H9 (cell line): ENCODE results near the gene ERH. TPM values are rescaled to one million over a fixed set of nuclear protein-coding genes. Genes with fewer than 3 reads are reported as not detected.

ENCODE experiments used
- DNase-seq: peaks from one replicate; pipeline ENCODE4 v3.0.0-alpha.2; 2017
- H2AFZ ChIP-seq: one replicate; pipeline ENCODE4 v1.6.1; 2013; ENCODE audit warnings: mild to moderate bottlenecking, low read length, control low read depth, moderate library complexity
- H2AK5ac ChIP-seq: 2 replicates; pipeline ENCODE4 v1.6.1; 2013; ENCODE audit warnings: low read length, control low read depth, mixed read lengths; ENCODE audit not compliant: insufficient read length
- H2BK120ac ChIP-seq: one replicate; pipeline ENCODE4 v1.6.1; 2013; ENCODE audit warnings: low read depth, mild to moderate bottlenecking, low read length, control low read depth, inconsistent platforms; ENCODE audit not compliant: poor library complexity, severe bottlenecking
- H2BK12ac ChIP-seq: 2 replicates; pipeline ENCODE4 v1.6.1; 2013; ENCODE audit warnings: low read length, control low read depth, mixed read lengths, low read depth; ENCODE audit not compliant: insufficient read length
- H2BK15ac ChIP-seq: 2 replicates; pipeline ENCODE4 v1.6.1; 2013; ENCODE audit warnings: low read depth, low read length, control low read depth
- H2BK20ac ChIP-seq: one replicate; pipeline ENCODE4 v1.6.1; 2013; ENCODE audit warnings: low read depth, mild to moderate bottlenecking, low read length, control low read depth, inconsistent platforms; ENCODE audit not compliant: poor library complexity, severe bottlenecking
- H2BK5ac ChIP-seq: 2 replicates; pipeline ENCODE4 v1.6.1; 2013; ENCODE audit warnings: low read length, control low read depth, mixed read lengths; ENCODE audit not compliant: insufficient read length
- H3K14ac ChIP-seq: 2 replicates; pipeline ENCODE4 v1.6.1; 2013; ENCODE audit warnings: low read length, control low read depth; ENCODE audit not compliant: insufficient read depth
- H3K18ac ChIP-seq: 2 replicates; pipeline ENCODE4 v1.6.1; 2013; ENCODE audit warnings: low read depth, mild to moderate bottlenecking, mixed read lengths, low read length, control low read depth; ENCODE audit not compliant: insufficient read length
- H3K23ac ChIP-seq: 2 replicates; pipeline ENCODE4 v1.6.1; 2013; ENCODE audit warnings: low read length, control low read depth, mixed read lengths, low read depth; ENCODE audit not compliant: insufficient read length
- H3K23me2 ChIP-seq: 2 replicates; pipeline ENCODE4 v1.6.1; 2013; ENCODE audit warnings: low read depth, mild to moderate bottlenecking, mixed read lengths, low read length, control low read depth; ENCODE audit not compliant: insufficient read length, poor library complexity, severe bottlenecking
- H3K27ac ChIP-seq: 2 replicates; pipeline ENCODE4 v1.5.1; 2013; ENCODE audit warnings: low read length, control low read depth, mixed read lengths, low read depth; ENCODE audit not compliant: insufficient read length
- H3K27me3 ChIP-seq: 2 replicates; pipeline ENCODE4 v1.6.1; 2013; ENCODE audit warnings: low read length, control low read depth, inconsistent platforms; ENCODE audit not compliant: insufficient read depth
- H3K4ac ChIP-seq: 2 replicates; pipeline ENCODE4 v1.6.1; 2013; ENCODE audit warnings: low read depth, mild to moderate bottlenecking, control low read depth, inconsistent platforms, low read length, moderate library complexity
- H3K4me1 ChIP-seq: 2 replicates; pipeline ENCODE4 v1.6.1; 2013; ENCODE audit warnings: low read length, control low read depth, inconsistent platforms; ENCODE audit not compliant: insufficient read depth
- H3K4me2 ChIP-seq: 2 replicates; pipeline ENCODE4 v1.6.1; 2013; ENCODE audit warnings: low read length, control low read depth, mixed read lengths; ENCODE audit not compliant: insufficient read length, insufficient read depth
- H3K56ac ChIP-seq: 2 replicates; pipeline ENCODE4 v1.6.1; 2013; ENCODE audit warnings: low read depth, mild to moderate bottlenecking, mixed read lengths, low read length, control low read depth; ENCODE audit not compliant: insufficient read length
- H3K79me1 ChIP-seq: 2 replicates; pipeline ENCODE4 v1.6.1; 2013; ENCODE audit warnings: low read depth, mild to moderate bottlenecking, moderate library complexity, low read length, control low read depth, inconsistent platforms; ENCODE audit not compliant: insufficient read depth, poor library complexity, severe bottlenecking
- H3K79me2 ChIP-seq: 2 replicates; pipeline ENCODE4 v1.6.1; 2013; ENCODE audit warnings: low read length, control low read depth, inconsistent platforms; ENCODE audit not compliant: insufficient read depth
- H3K9ac ChIP-seq: 2 replicates; pipeline ENCODE4 v1.6.1; 2013; ENCODE audit warnings: low read length, control low read depth, mixed read lengths; ENCODE audit not compliant: insufficient read length; ENCODE audit errors: extremely low read depth
- H3K9me3 ChIP-seq: one replicate; pipeline ENCODE4 v1.6.1; 2013; ENCODE audit warnings: low read depth, low read length, inconsistent platforms; ENCODE audit not compliant: control insufficient read depth
- H3T11ph ChIP-seq: one replicate; pipeline ENCODE4 v1.6.1; 2013; ENCODE audit warnings: mild to moderate bottlenecking, low read length, control low read depth, inconsistent platforms
- H4K20me1 ChIP-seq: one replicate; pipeline ENCODE4 v1.6.1; 2013; ENCODE audit not compliant: control insufficient read depth, insufficient read length, insufficient read depth
- H4K5ac ChIP-seq: 2 replicates; pipeline ENCODE4 v1.6.1; 2013; ENCODE audit warnings: low read depth, mild to moderate bottlenecking, mixed read lengths, low read length, control low read depth; ENCODE audit not compliant: insufficient read length
- H4K8ac ChIP-seq: replicated peaks from 2 replicates; pipeline ENCODE4 v1.6.1; 2013; ENCODE audit warnings: low read length, control low read depth, mixed read lengths, low read depth; ENCODE audit not compliant: insufficient read length
- H4K91ac ChIP-seq: 2 replicates; pipeline ENCODE4 v1.6.1; 2013; ENCODE audit warnings: low read depth, mild to moderate bottlenecking, moderate library complexity, mixed read lengths, low read length, control low read depth; ENCODE audit not compliant: insufficient read length
- H3K27ac Mint-ChIP-seq, 3 experiments: 2 replicates in 2 of 3; 3 replicates in 1 of 3; pipeline ENCODE4 v1.8.0; 2020 to 2021; ENCODE audit warnings: mixed read lengths in 3 of 3, mild to moderate bottlenecking in 1 of 3, moderate library complexity in 1 of 3
- H3K27me3 Mint-ChIP-seq: 2 replicates; pipeline ENCODE4 v1.8.0; 2021; ENCODE audit warnings: low read depth, mild to moderate bottlenecking, moderate library complexity, mixed read lengths
- H3K36me3 Mint-ChIP-seq, 3 experiments: 2 replicates in 2 of 3; 3 replicates in 1 of 3; pipeline ENCODE4 v1.8.0; 2020 to 2021; ENCODE audit warnings: low read depth in 3 of 3, mixed read lengths in 3 of 3; ENCODE audit not compliant: insufficient read depth in 1 of 3
- H3K4me1 Mint-ChIP-seq, 2 experiments: 2 replicates each; pipeline ENCODE4 v1.8.0; 2020; ENCODE audit warnings: mixed read lengths in 2 of 2
- H3K4me3 Mint-ChIP-seq, 2 experiments: 2 replicates in 1 of 2; 3 replicates in 1 of 2; pipeline ENCODE4 v1.8.0; 2020 to 2021; ENCODE audit warnings: mild to moderate bottlenecking in 2 of 2, mixed read lengths in 2 of 2, moderate library complexity in 1 of 2
- H3K9me3 Mint-ChIP-seq, 2 experiments: 2 replicates in 1 of 2; 3 replicates in 1 of 2; pipeline ENCODE4 v1.8.0; 2020; ENCODE audit warnings: mild to moderate bottlenecking in 2 of 2, mixed read lengths in 2 of 2, moderate library complexity in 1 of 2
- CTCF ChIP-seq: fragments of 200-600 bp; sonication (generic); conservative IDR thresholded peaks from 3 replicates; pipeline ENCODE4 v1.8.0; 2021; ENCODE audit warnings: antibody characterized with exemption, mild to moderate bottlenecking
- WGBS: extraction: QIAGEN DNeasy Blood & Tissue Kit; methylation state at CpG from one replicate; pipeline ENCODE4 v1.1.7; 2013; ENCODE audit warnings: missing lambda C conversion rate, low lambda C conversion rate, mixed read lengths; ENCODE audit not compliant: insufficient read length; ENCODE audit errors: extremely low coverage; 5-methylcytosine and 5-hydroxymethylcytosine counted together
- total RNA-seq: library from RNA; stranded (reverse); gene quantifications from 2 replicates; pipeline ENCODE4 v1.2.1, GENCODE V29; 2021

ERH gene
- total RNA-seq, 1 experiment from 2014 or later = 443 TPM

GRCh38 chr14:69351385-69351784 lies 46.7 kb downstream of the ERH start:
- Histone ChIP-seq H3K4me1 (no peaks in the 10 kb centered on the region), H4K20me1 (no peaks in the 10 kb centered on the region), H3K23ac (no peak overlapping the region), H2BK20ac (no peak overlapping the region), H3K4me2 (no peak overlapping the region), H3K9me3 (no peaks in the 10 kb centered on the region), H3K23me2 (no peaks in the 10 kb centered on the region), H3K79me1 (no peaks in the 10 kb centered on the region), H4K5ac (no peak overlapping the region), H3K79me2 (peaks cover 2% of the 10 kb centered on the region; the same call in 1 of the 2 replicates), H2AK5ac (no peak overlapping the region), H3K4ac (no peak overlapping the region), H3K27ac (no peak overlapping the region), H2BK12ac (no peak overlapping the region), H3K27me3 (no peaks in the 10 kb centered on the region), H3K9ac (no peak overlapping the region), H3K18ac (no peak overlapping the region), H4K91ac (no peak overlapping the region), H3K14ac (no peak overlapping the region), H4K8ac (no peak overlapping the region), H2BK120ac (no peak overlapping the region), H2BK15ac (no peak overlapping the region), H2AFZ (no peak overlapping the region), H3K56ac (no peak overlapping the region), H3T11ph (no peak overlapping the region), H2BK5ac (no peak overlapping the region)
- H3K27me3 Mint-ChIP-seq = no peaks in the 10 kb centered on the region; the same call in 1 of the 2 replicates
- WGBS = no CpG with 5 or more reads among the region's 3 CpGs
- H3K36me3 Mint-ChIP-seq = no peaks in the 10 kb centered on the region
- no peak overlapping the region; a peak in 1 of 5 replicates for H3K4me3 Mint-ChIP-seq
- peaks cover 21 to 34% of the 10 kb centered on the region in 2 experiments for H3K4me1 Mint-ChIP-seq
- H3K9me3 Mint-ChIP-seq = no peaks in the 10 kb centered on the region
- TF ChIP-seq CTCF = no peak
- no peak overlapping the region for H3K27ac Mint-ChIP-seq
- DNase-seq = no peak
